HCT116 (cell line): ENCODE results near the gene NFIB. TPM values are rescaled to one million over a fixed set of nuclear protein-coding genes. Genes with fewer than 3 reads are reported as not detected.

Experiments
- ATAC-seq: fragments of 200-7000 bp; cut with Tn5 transposase; 2 replicates; pipeline ENCODE4 v1.9.1; 2020; ENCODE audit warnings: mild to moderate bottlenecking, moderate library complexity
- BruUV-seq: library from RNA; stranded (reverse); fragments of 400-500 nt; replicated peaks from 2 replicates; lab custom pipeline; 2021; lab: Mats Ljungman, UMichigan
- CTCF ChIA-PET: fragments of 300-600 bp; sonication (Branson Sonifier 250); formaldehyde crosslinking; loops from one replicate; lab custom pipeline; 2021; ENCODE audit warnings: antibody characterized with exemption; lab: Charles Lee
- POLR2A ChIA-PET: fragments of 300-600, 350-600 bp; sonication (Branson Sonifier 250); formaldehyde crosslinking; loops from one replicate; lab custom pipeline; 2021; ENCODE audit warnings: antibody characterized with exemption; lab: Charles Lee
- RAD21 ChIA-PET, 2 experiments: fragments of 300-600 bp; sonication (Branson Sonifier 250); formaldehyde crosslinking; loops; one replicate each; lab custom pipeline; 2023; ENCODE audit warnings: low total read pairs in 2 of 2; ENCODE audit not compliant: uncharacterized antibody in 2 of 2, unreplicated experiment in 2 of 2, low non-redundant PET in 1 of 2; lab: Charles Lee
- DNase-seq: peaks from one replicate; pipeline ENCODE4 v3.0.0-alpha.2; 2010; ENCODE audit warnings: low read depth, low spot score
- H2AFZ ChIP-seq: fragments of 200-600 bp; shearing (Covaris generic), sonication (generic); 2 replicates; pipeline ENCODE4 v1.6.1; 2017; ENCODE audit warnings: low read depth, mixed run types, mixed read lengths, antibody characterized with exemption, low read length; ENCODE audit not compliant: poor library complexity, severe bottlenecking
- H3K27ac ChIP-seq: 2 replicates; pipeline ENCODE4 v1.5.1; 2012; ENCODE audit warnings: low read depth, low read length
- H3K27me3 ChIP-seq: fragments of 200-600 bp; sonication (generic); 2 replicates; pipeline ENCODE4 v1.6.1; 2016; ENCODE audit warnings: mixed run types, low read length, mixed read lengths; ENCODE audit not compliant: insufficient read depth
- H3K36me3 ChIP-seq, 2 experiments: fragments of 200-500 bp in 1 of 2; fragments of 200-600 bp in 1 of 2; sonication (Bioruptor generic) in 1 of 2; sonication (generic) in 1 of 2; 2 replicates each; pipeline versions ENCODE4 v1.5.1 to v1.6.1; 2014 to 2016; ENCODE audit warnings: low read length in 2 of 2, inconsistent platforms in 1 of 2, mixed read lengths in 1 of 2, mixed run types in 1 of 2; ENCODE audit not compliant: insufficient read depth in 2 of 2, control insufficient read depth in 1 of 2
- H3K4me1 ChIP-seq, 2 experiments: fragments of 200-600 bp in 1 of 2; sonication (generic) in 1 of 2; 2 replicates each; pipeline versions ENCODE4 v1.5.1 to v1.6.1; 2012 to 2017; ENCODE audit warnings: low read length in 2 of 2, inconsistent platforms in 1 of 2, mild to moderate bottlenecking in 1 of 2, mixed read lengths in 1 of 2, mixed run types in 1 of 2, moderate library complexity in 1 of 2; ENCODE audit not compliant: insufficient read depth in 2 of 2, control insufficient read depth in 1 of 2
- H3K4me2 ChIP-seq: fragments of 200-600 bp; sonication (generic); 2 replicates; pipeline ENCODE4 v1.6.1; 2017; ENCODE audit warnings: mixed run types, low read length, mixed read lengths
- H3K4me3 ChIP-seq, 2 experiments: fragments of 200-600 bp in 1 of 2; sonication (generic) in 1 of 2; replicated peaks in 1 of 2; 2 replicates each; pipeline ENCODE4 v1.5.1; 2011 to 2016; ENCODE audit warnings: low read length in 2 of 2, control low read depth in 1 of 2, low read depth in 1 of 2, mild to moderate bottlenecking in 1 of 2, mixed read lengths in 1 of 2, mixed run types in 1 of 2
- H3K79me2 ChIP-seq: fragments of 200-600 bp; sonication (generic); 2 replicates; pipeline ENCODE4 v1.6.1; 2017; ENCODE audit warnings: mild to moderate bottlenecking, mixed run types, low read length, moderate library complexity, mixed read lengths; ENCODE audit not compliant: insufficient read depth
- H3K9ac ChIP-seq: fragments of 200-600 bp; sonication (generic); 2 replicates; pipeline ENCODE4 v1.6.1; 2016; ENCODE audit warnings: low read length, mixed read lengths
- H3K9me2 ChIP-seq: fragments of 200-600 bp; sonication (generic), shearing (Covaris generic); 2 replicates; pipeline ENCODE4 v1.6.1; 2017; ENCODE audit warnings: mixed run types, mild to moderate bottlenecking, moderate library complexity; ENCODE audit not compliant: insufficient read depth
- H3K9me3 ChIP-seq, 2 experiments: fragments of 200-500 bp in 1 of 2; fragments of 200-600 bp in 1 of 2; sonication (Bioruptor generic) in 1 of 2; sonication (generic) in 1 of 2; 2 replicates each; pipeline ENCODE4 v1.6.1; 2014 to 2017; ENCODE audit warnings: low read length in 2 of 2, mixed read lengths in 2 of 2, inconsistent platforms in 1 of 2, low read depth in 1 of 2, mild to moderate bottlenecking in 1 of 2, mixed run types in 1 of 2, moderate library complexity in 1 of 2; ENCODE audit not compliant: control insufficient read depth in 1 of 2, insufficient read depth in 1 of 2
- H4K20me1 ChIP-seq: fragments of 200-600 bp; sonication (generic), shearing (Covaris generic); 2 replicates; pipeline ENCODE4 v1.6.1; 2017; ENCODE audit warnings: mixed run types, mild to moderate bottlenecking, moderate library complexity; ENCODE audit not compliant: insufficient read depth
- CBX3 ChIP-seq: IDR thresholded peaks from 2 replicates; pipeline ENCODE4 v1.6.1; 2012; ENCODE audit warnings: low read depth
- CEBPB ChIP-seq: IDR thresholded peaks from 2 replicates; pipeline ENCODE4 v1.6.1; 2012; ENCODE audit warnings: low read depth
- FOSL1 ChIP-seq: IDR thresholded peaks from 2 replicates; pipeline ENCODE4 v1.6.1; 2012; ENCODE audit warnings: low read depth
- POLR2A ChIP-seq: IDR thresholded peaks from 2 replicates; pipeline ENCODE4 v1.7.0; 2011; ENCODE audit warnings: borderline replicate concordance; ENCODE audit not compliant: insufficient read depth, insufficient read length; ENCODE audit errors: extremely low read depth
- POLR2AphosphoS5 ChIP-seq: IDR thresholded peaks from 2 replicates; pipeline ENCODE4 v1.6.1; 2011; ENCODE audit warnings: mild to moderate bottlenecking, low read depth, low read length, moderate library complexity
- REST ChIP-seq: IDR thresholded peaks from 2 replicates; pipeline ENCODE4 v1.6.1; 2012; ENCODE audit warnings: low read depth
- SIN3A ChIP-seq: IDR thresholded peaks from 2 replicates; pipeline ENCODE4 v1.6.1; 2012; ENCODE audit warnings: low read depth
- SRF ChIP-seq: IDR thresholded peaks from 2 replicates; pipeline ENCODE4 v1.6.1; 2012; ENCODE audit warnings: low read depth
- TCF7L2 ChIP-seq: IDR thresholded peaks from 2 replicates; pipeline ENCODE4 v1.7.0; 2011; ENCODE audit warnings: borderline replicate concordance, inconsistent platforms; ENCODE audit not compliant: insufficient read depth, insufficient read length; ENCODE audit errors: extremely low read depth
- ZBTB33 ChIP-seq: IDR thresholded peaks from 2 replicates; pipeline ENCODE4 v1.6.1; 2011; ENCODE audit warnings: mild to moderate bottlenecking, low read length, moderate library complexity; ENCODE audit not compliant: insufficient replicate concordance; ENCODE audit errors: extremely low read depth
- ZFX ChIP-seq: fragments of 450-650 bp; IDR thresholded peaks from 2 replicates; pipeline ENCODE4 v1.6.1; 2017
- intact Hi-C: fragments of 100-400 bp; cut with micrococcal nuclease; formaldehyde crosslinking; loops from 2 replicates; pipeline ENCODE4 v1.10.0; 2022
- total RNA-seq: library from RNA; stranded (reverse); gene quantifications from one replicate; pipeline ENCODE4 v1.2.1, GENCODE V29; 2021; ENCODE audit not compliant: unreplicated experiment
- TF ChIP-seq, protein P1 (sequence below), 3 experiments: fragments of 200-600 bp in 1 of 3; sonication (generic) in 1 of 3; IDR thresholded peaks in 2 of 3; conservative IDR thresholded peaks in 1 of 3; 2 replicates each; pipeline ENCODE4 v1.5.1; 2012 to 2017; ENCODE audit warnings: low read depth in 2 of 3, low read length in 2 of 3, antibody characterized with exemption in 1 of 3, borderline replicate concordance in 1 of 3, control low read depth in 1 of 3, mild to moderate bottlenecking in 1 of 3, mixed read lengths in 1 of 3, mixed run types in 1 of 3, moderate library complexity in 1 of 3; ENCODE audit not compliant: insufficient read depth in 1 of 3

Gene NFIB
- total RNA-seq, 1 experiment from 2014 or later, result 6.6 TPM

- Histone ChIP-seq H3K27me3 (no peaks in the 10 kb centered on the region), H3K9me3 (no peaks in the 10 kb centered on the region), H3K4me2 (no peak overlapping the region), H3K4me3 (no peak overlapping the region), H3K9me2 (no peaks in the 10 kb centered on the region), H3K27ac (no peak overlapping the region), H4K20me1 (no peaks in the 10 kb centered on the region), H3K36me3 (no peaks in the 10 kb centered on the region), H3K9ac (no peak overlapping the region), H2AFZ (no peak overlapping the region), H3K79me2 (no peaks in the 10 kb centered on the region), H3K4me1 (no peaks in the 10 kb centered on the region)
- POLR2A ChIA-PET, result no interaction called here
- DNase-seq (no peak), ATAC-seq (no peak)
- CTCF ChIA-PET, result no interaction called here
- no TSS peak for BruUV-seq
- intact Hi-C loops, result no loop called here
- TF ChIP-seq TCF7L2, result no peak
- RAD21 ChIA-PET, result no interaction called here
Observed at GRCh38 chr9:14056316-14056861, 257.6 kb downstream of the NFIB start.

DNA sequence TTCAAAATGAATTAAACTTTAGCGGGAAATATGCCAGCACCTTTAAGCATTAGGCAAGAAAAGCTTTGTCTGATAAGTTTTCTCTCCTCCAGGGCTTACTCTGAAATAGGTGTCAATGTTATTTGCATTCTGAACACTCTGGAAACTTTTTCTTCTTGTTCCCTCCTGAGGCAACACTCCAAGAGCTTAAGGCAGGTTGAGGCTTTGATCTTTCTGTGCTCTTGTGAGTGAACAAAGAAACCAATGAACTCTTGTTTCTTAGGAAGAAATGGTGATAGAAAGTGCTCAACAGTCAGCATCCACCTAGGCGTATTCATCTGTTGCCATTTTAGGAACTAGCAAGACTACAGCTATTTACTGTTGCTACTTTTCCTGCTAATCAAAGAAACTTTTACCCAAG, 259.8 kb downstream of the NFIB start:
- DNase-seq, result no peak
- no peaks in the 10 kb centered on the region for H3K9me3 ChIP-seq
- POLR2A ChIA-PET, result no interaction called here
- CTCF ChIA-PET, result no interaction called here
- H3K9me2 ChIP-seq, result no peaks in the 10 kb centered on the region
- ATAC-seq, result no peak
- H3K4me1 ChIP-seq, result no peaks in the 10 kb centered on the region
- H3K4me3 ChIP-seq, result no peak overlapping the region
- intact Hi-C loops, result no loop called here
- H2AFZ ChIP-seq, result no peak overlapping the region
- no TSS peak for BruUV-seq
- H3K27ac ChIP-seq, result no peak overlapping the region
- no peaks in the 10 kb centered on the region for H3K79me2 ChIP-seq
- no peaks in the 10 kb centered on the region for H4K20me1 ChIP-seq
- no peaks in the 10 kb centered on the region for H3K36me3 ChIP-seq
- RAD21 ChIA-PET, result no interaction called here
- no peak overlapping the region for H3K9ac ChIP-seq
- H3K27me3 ChIP-seq, result no peaks in the 10 kb centered on the region
- H3K4me2 ChIP-seq, result no peak overlapping the region
- TF ChIP-seq TCF7L2, result no peak
- no peak for TF ChIP-seq ZFX
- TF ChIP-seq FOSL1, result no peak
- TF ChIP-seq ZBTB33, result no peak
- TF ChIP-seq SIN3A, result no peak
- no peak for TF ChIP-seq POLR2A
- TF ChIP-seq SRF, result no peak
- no peak for TF ChIP-seq REST
- TF ChIP-seq CEBPB, result no peak
- TF ChIP-seq POLR2AphosphoS5, result no peak
- TF ChIP-seq CBX3, result no peak
- TF ChIP-seq, protein P1, sequence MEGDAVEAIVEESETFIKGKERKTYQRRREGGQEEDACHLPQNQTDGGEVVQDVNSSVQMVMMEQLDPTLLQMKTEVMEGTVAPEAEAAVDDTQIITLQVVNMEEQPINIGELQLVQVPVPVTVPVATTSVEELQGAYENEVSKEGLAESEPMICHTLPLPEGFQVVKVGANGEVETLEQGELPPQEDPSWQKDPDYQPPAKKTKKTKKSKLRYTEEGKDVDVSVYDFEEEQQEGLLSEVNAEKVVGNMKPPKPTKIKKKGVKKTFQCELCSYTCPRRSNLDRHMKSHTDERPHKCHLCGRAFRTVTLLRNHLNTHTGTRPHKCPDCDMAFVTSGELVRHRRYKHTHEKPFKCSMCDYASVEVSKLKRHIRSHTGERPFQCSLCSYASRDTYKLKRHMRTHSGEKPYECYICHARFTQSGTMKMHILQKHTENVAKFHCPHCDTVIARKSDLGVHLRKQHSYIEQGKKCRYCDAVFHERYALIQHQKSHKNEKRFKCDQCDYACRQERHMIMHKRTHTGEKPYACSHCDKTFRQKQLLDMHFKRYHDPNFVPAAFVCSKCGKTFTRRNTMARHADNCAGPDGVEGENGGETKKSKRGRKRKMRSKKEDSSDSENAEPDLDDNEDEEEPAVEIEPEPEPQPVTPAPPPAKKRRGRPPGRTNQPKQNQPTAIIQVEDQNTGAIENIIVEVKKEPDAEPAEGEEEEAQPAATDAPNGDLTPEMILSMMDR (IDR thresholded peaks at IDR 0.05 in 2 of 3, conservative IDR thresholded peaks at IDR 0.05 in 1 of 3; ENCODE audit: borderline replicate concordance in 1 of 3, insufficient read depth in 1 of 3, low read depth in 2 of 3, low read length in 2 of 3), result no peak
